COLO668 (cell line): Measurements from ENCODE around the gene ZDHHC14.
"Not testable (repeated sequence)": the region's sequence is repeated elsewhere in the genome, so short reads cannot be mapped to it uniquely, and the experiment has no call there.

Experiments
- DNase-seq: peaks from one replicate; lab custom pipeline; 2025; ENCODE audit not compliant: unreplicated experiment; lab: John Stamatoyannopoulos, UW

ZDHHC14 gene

GRCh38 chr6:157379656-157380457 lies 1.1 kb upstream of the ZDHHC14 start:
- peak; percentile 89 for DNase-seq

GRCh38 chr6:157380458-157380778 lies 572 bp upstream of the ZDHHC14 start:
- peak; percentile 52 for DNase-seq

GRCh38 chr6:157381631-157382621 lies 936 bp downstream of the ZDHHC14 start:
- peak; percentile 58 for DNase-seq

DNA sequence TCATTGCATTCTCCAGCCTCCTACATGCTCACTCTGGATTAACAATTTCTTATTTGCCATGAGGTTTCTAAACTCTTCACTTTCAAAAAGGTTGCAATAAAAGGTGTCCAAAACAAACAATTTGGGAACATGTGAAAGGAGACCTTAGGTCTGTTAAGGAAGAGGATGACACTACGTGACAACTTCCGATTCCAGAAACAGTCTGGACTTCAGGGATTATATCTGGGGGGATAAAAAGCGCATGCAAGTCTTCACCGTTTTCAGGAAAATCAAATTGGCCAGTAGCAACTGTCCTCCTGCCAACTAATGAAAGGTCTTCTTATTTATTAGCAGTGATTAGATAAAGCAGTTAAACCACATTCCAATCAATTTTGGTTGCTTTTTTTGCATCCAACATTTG lies 1.8 kb downstream of the ZDHHC14 start:
- DNase-seq, result no peak

DNA sequence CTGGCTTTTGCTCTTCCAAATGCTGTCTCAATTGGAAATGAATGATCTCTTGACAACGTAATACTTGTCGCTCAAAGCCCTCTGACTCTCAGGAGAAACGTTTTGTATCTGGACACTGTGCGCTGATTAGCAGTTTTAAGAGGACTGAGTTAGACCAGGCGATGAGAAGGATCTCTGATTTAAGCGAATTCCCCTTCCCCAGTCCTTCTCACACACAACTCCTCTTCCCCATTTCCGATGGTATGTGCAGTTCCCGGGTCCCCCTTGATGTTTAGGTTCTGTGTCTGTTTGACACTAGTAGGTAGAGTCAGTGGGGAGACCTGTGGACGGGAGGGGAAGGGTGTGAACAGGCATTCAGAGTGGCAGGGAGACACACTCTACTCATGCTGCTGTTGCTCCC lies 2.5 kb downstream of the ZDHHC14 start:
- DNase-seq, result no peak

DNA sequence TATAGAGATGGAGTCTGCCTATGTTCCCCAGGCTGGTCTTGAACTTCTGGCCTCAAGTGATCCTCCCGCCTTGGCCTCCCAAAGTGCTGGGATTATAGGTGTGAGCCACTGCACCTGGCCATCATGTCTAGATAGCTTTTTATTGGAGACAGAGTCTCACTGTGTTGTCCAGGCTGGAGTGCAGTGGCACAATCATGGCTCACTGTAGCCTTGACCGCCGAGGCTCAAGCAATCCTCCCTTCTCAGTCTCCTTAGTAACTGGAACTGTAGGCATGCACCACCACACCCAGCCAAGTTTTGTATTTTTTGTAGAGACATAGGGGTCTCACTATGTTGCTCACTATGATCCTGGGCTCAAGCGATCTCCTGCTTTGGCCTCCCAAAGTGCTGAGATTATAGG lies 4.0 kb downstream of the ZDHHC14 start:
- DNase-seq, result not testable (repeated sequence)

DNA sequence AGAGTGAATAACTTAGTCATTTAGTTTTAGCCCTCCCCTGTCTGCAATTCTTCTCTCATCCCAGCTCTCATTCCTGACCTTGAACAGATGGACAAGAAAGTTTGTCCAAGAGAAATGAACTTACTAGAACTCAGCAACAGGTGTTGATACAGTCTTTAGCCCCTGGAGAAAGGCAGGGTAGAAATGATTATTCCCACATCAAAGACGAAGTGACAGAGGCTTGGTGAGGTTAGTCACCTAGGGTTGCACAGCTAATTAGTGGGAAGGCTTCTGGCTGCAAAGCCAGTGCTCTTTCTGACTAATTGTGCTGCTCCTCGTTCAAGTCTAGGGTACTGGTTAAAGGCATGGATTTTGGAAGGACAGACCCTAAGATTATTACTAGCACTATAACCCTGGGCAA lies 4.5 kb downstream of the ZDHHC14 start:
- DNase-seq, result no peak

GRCh38 chr6:157386023-157386422 lies 5.0 kb downstream of the ZDHHC14 start:
- no peak for DNase-seq

DNA sequence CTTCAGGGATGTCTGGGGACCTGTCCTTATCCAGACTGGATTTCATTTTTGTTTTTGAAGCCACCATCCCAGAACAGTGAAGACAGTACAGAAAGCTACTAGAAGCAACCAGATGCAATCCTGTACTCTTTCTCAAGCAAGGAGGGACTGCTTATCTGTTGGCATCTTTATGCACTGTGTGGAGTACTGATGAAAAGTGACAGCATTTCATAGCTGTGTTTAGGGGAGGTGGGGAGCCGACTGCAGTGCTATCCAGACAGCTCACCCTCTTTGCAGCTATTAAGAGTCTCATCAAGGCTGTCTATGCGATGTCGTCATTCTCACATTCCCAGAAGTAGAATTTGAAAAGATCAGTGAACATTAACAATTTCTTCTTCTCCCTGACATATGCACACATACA lies 5.5 kb downstream of the ZDHHC14 start:
- DNase-seq, result no peak

GRCh38 chr6:157388924-157389323 lies 7.9 kb downstream of the ZDHHC14 start:
- DNase-seq, result no peak

DNA sequence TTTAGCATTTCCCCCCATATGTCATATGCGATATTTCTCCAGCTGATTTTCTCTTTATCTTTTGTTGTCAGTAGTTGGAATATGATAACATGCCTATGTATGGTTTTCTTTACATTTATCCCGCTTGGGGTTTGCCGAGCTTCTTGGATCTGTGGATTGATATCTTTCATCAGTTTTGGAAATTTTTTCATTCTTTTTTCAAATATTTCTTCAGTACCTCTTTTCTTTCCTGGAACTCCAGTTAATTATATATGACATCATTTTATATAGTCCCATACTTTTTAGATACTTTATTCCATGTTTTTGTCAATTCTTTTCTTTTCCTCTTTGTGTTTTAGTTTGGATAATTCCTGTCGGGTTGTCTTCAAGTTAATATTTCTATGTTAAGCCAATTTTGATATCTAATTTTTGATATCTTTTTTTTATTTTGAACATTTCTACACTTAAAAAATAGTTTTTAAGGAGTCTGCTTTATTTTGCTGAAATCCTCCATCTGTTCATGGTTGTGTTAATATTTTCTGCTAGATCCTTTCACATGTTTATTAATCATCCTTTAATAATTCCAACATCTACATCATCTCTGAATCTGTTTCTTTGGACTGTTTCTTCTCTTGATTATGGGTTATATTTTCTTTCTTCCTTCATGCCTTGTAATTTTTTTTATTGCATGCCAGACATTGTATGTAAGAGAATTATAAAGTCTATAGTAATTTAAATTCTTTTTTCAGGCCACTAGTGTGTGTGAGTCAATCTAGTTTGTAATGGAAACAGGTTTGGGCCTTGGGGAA lies 9.5 kb downstream of the ZDHHC14 start:
- no peak for DNase-seq

- DNase-seq, result no peak
Observed at GRCh38 chr6:157392927-157393668, 12.1 kb downstream of the ZDHHC14 start.

- DNase-seq, result no peak
Observed at GRCh38 chr6:157393669-157394327, 12.8 kb downstream of the ZDHHC14 start.

DNA sequence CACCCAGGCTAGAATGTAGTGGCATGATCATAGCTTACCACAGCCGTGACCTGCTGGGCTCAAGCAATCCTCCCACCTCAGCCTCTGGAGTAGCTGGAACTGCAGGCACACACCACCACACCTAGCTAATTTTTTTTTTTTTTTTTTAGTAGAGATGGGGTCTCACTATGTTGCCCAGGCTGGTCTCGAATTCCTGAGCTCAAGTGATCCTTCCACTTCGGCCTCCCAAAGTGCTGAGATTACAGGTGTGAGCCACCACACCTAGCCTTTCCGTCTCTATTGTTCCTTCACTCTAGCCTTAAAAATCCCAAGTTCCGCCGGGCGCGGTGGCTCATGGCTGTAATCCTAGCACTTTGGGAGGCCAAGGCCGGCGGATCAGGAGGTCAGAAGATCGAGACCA lies 14.2 kb downstream of the ZDHHC14 start:
- DNase-seq, result not testable (repeated sequence)

GRCh38 chr6:157396026-157396425 lies 15.0 kb downstream of the ZDHHC14 start:
- DNase-seq, result no peak

DNA sequence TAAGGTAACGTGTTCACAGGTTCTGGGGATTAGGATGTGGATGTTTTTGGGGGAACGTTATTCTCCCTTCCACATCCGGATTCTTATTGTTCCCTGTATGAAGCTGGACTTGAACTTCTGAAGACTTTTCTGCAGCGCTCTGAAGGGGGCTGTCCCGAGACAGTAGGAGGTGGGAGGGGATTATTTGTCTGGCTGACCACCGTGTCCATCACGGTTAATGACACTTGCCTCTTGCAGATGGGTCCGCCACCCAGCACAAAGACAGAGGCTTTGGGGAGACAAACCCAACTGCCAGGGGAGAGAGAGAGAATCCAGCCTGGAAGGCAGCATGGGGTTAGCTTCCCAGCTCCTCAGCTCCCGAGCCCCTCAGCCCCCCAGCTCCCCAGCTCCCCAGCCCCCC lies 16.7 kb downstream of the ZDHHC14 start:
- DNase-seq, result no peak

- DNase-seq, result no peak
Observed at GRCh38 chr6:157398151-157398550, 17.2 kb downstream of the ZDHHC14 start.

DNA sequence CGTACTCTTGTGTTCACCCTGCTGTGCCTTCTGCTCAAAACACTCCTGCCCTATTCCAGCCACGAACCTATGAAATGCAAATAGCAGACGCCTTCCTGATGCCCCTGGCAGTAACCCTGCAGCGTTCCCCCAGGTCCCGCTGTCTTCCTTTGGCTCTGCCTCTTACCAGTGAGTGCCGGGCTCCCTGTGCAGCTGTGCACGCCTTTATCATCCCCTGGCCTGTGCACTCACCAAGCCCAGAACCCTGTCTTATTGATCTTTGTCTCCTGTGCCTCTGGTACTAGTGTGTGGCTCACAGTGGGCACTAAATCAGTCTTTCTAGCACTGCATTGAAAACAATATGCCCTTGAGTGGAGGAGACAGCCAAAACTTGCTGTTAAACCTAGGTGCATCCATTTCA lies 19.7 kb downstream of the ZDHHC14 start:
- no peak for DNase-seq

DNA sequence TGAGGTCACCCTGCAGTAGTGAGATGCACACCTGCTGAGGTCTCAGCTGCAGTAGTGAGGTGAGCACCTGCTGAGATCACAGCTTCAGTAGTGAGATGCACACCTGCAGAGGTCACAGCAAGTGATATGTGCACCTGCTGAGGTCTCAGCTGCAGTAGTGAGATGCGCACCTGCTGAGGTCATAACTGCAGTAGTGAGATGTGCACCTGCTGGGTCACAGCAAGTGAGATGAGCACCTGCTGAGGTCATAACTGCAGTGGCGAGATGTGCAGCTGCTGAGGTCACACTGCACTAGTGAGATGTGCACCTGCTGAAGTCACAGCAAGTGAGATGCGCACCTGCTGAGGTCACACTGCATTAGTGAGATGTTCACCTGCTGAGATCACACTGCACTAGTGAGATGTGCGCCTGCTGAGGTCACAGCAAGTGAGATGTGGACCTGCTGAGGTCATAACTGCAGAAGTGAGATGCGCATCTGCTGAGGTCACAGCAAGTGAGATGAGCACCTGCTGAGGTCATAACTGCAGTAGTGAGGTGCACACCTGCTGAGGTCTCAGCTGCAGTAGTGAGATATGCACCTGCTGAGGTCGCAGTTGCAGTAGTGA lies 20.8 kb downstream of the ZDHHC14 start:
- DNase-seq, result peak; percentile 15
